ENCODE data around the gene MYG1.

- TF ChIP-seq CTCF (IDR thresholded peaks at IDR 0.05) = no peak
- no peak for TF ChIP-seq POLR2A (IDR thresholded peaks at IDR 0.05)
These were observed 14.5 kb downstream of the MYG1 start for GRCh38 chr12:53313996-53314395.
